Tibial nerve (tissue), 4 donors: Measurements from ENCODE around the gene WDR43.

Experiments
- EP300 ChIP-seq, 2 donors: sonication (generic); formaldehyde crosslinking; IDR thresholded peaks; one replicate each; pipeline ENCODE4 v1.6.1; 2017; ENCODE audit warnings: antibody characterized with exemption in 2 of 2, mild to moderate bottlenecking in 1 of 2
- POLR2A ChIP-seq, 2 donors: fragments of 450-650 bp; IDR thresholded peaks; one replicate each; pipeline ENCODE4 v1.6.1; 2017; ENCODE audit warnings: antibody characterized with exemption in 2 of 2, mild to moderate bottlenecking in 2 of 2, moderate library complexity in 2 of 2
- TF ChIP-seq, protein P1 (sequence below), 5 experiments: fragments of 200-600 bp in 3 of 5; fragments of 450-650 bp in 2 of 5; sonication (generic) in 3 of 5; IDR thresholded peaks; one replicate each; pipeline ENCODE4 v1.5.1; 2016 to 2019; ENCODE audit warnings: antibody characterized with exemption in 5 of 5, mild to moderate bottlenecking in 3 of 5, moderate library complexity in 2 of 5

DNA sequence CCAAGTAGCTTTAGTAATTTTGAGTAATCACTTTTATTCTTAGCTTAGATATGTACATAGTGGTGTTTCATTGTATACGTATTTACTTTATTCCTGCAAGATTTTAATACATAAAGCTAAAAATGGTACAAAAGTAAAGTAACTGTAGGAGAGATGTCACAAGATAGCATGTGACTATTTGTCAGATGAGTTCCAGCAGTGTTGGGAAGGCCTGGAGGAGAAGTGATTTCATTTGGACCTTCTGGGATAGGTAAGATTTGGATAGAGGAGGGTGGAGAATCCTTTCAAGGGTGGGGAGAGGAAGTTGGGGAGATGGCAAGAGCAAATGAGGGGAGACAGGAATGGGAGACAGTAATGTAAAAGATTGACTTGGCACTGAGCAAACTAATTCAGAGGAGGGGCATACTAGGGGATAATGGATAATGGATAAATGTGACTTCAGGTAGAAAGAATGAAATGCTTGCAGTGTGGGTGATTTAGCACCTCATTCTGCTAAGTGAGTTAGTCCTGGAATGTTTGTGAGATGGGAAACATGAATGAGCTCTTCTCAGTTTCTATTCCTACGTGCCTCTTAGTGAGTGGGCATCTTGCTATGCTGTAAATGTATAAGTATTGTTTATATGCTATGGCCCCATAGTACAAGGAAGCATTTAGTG lies 10.5 kb downstream of the WDR43 start:
- TF ChIP-seq, protein P1, sequence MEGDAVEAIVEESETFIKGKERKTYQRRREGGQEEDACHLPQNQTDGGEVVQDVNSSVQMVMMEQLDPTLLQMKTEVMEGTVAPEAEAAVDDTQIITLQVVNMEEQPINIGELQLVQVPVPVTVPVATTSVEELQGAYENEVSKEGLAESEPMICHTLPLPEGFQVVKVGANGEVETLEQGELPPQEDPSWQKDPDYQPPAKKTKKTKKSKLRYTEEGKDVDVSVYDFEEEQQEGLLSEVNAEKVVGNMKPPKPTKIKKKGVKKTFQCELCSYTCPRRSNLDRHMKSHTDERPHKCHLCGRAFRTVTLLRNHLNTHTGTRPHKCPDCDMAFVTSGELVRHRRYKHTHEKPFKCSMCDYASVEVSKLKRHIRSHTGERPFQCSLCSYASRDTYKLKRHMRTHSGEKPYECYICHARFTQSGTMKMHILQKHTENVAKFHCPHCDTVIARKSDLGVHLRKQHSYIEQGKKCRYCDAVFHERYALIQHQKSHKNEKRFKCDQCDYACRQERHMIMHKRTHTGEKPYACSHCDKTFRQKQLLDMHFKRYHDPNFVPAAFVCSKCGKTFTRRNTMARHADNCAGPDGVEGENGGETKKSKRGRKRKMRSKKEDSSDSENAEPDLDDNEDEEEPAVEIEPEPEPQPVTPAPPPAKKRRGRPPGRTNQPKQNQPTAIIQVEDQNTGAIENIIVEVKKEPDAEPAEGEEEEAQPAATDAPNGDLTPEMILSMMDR (IDR thresholded peaks at IDR 0.05): no peak
- TF ChIP-seq POLR2A (IDR thresholded peaks at IDR 0.05) (no peak), EP300 (IDR thresholded peaks at IDR 0.05) (no peak)
